Uterus (tissue), 2 donors: ENCODE measurements around the gene ZNF536.

ENCODE experiments used
- POLR2A ChIP-seq, 2 donors: fragments of 450-650 bp; IDR thresholded peaks; one replicate each; pipeline ENCODE4 v1.6.1; 2016; ENCODE audit warnings: antibody characterized with exemption in 2 of 2, mild to moderate bottlenecking in 1 of 2, moderate library complexity in 1 of 2
- TF ChIP-seq, protein P1 (sequence below), 4 experiments: fragments of 200-600 bp in 2 of 4; fragments of 450-650 bp in 2 of 4; sonication (generic) in 2 of 4; IDR thresholded peaks; one replicate each; pipeline ENCODE4 v1.5.1; 2016 to 2019; ENCODE audit warnings: antibody characterized with exemption in 4 of 4, mild to moderate bottlenecking in 2 of 4, moderate library complexity in 1 of 4

DNA sequence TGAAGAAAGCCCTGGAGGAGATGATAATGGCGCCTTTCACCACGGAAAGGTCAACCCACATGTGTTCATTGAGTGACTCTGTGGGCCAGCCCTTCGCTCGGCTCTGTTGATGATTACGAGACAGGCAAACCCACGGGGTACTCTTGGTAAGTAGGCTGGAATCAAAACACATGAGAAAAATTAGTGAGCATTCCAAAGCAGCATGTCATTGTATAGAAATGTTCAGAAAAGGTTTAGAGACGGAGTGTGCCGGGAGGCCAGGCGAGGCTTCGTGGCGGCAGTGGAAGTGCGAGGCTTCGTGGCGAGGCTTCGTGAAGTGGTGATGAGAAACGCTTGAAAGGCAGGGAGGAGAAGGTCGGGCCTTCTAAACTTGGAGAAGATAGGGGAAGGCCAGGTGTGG, 144.3 kb downstream of the ZNF536 start:
- TF ChIP-seq, protein P1, sequence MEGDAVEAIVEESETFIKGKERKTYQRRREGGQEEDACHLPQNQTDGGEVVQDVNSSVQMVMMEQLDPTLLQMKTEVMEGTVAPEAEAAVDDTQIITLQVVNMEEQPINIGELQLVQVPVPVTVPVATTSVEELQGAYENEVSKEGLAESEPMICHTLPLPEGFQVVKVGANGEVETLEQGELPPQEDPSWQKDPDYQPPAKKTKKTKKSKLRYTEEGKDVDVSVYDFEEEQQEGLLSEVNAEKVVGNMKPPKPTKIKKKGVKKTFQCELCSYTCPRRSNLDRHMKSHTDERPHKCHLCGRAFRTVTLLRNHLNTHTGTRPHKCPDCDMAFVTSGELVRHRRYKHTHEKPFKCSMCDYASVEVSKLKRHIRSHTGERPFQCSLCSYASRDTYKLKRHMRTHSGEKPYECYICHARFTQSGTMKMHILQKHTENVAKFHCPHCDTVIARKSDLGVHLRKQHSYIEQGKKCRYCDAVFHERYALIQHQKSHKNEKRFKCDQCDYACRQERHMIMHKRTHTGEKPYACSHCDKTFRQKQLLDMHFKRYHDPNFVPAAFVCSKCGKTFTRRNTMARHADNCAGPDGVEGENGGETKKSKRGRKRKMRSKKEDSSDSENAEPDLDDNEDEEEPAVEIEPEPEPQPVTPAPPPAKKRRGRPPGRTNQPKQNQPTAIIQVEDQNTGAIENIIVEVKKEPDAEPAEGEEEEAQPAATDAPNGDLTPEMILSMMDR (IDR thresholded peaks at IDR 0.05): no peak
- TF ChIP-seq POLR2A (IDR thresholded peaks at IDR 0.05): no peak
